Fibroblast of lung (primary cell): ENCODE results near the gene ASPHD2. TPM values are rescaled to one million over a fixed set of nuclear protein-coding genes. Genes with fewer than 3 reads are reported as not detected.
A peak's percentile ranks its signal among the peaks of the same experiment; 100 is the strongest.

Experiments used
- DNase-seq, 2 donors: peaks; one replicate each; pipeline versions ENCODE4 v3.0.0 to v3.0.0-alpha.2; 2010; ENCODE audit warnings: low read depth in 2 of 2
- H2AFZ ChIP-seq: 2 replicates; pipeline ENCODE4 v1.5.1; 2012; ENCODE audit warnings: low read length, control low read depth, inconsistent platforms
- H3K27ac ChIP-seq: 2 replicates; pipeline ENCODE4 v1.5.1; 2011; ENCODE audit warnings: low read length, control low read depth; ENCODE audit not compliant: insufficient read depth
- H3K27me3 ChIP-seq: 2 replicates; pipeline ENCODE4 v1.5.1; 2011; ENCODE audit warnings: mild to moderate bottlenecking, low read length; ENCODE audit not compliant: control insufficient read depth, insufficient read depth
- H3K36me3 ChIP-seq: 2 replicates; pipeline ENCODE4 v1.5.1; 2011; ENCODE audit warnings: low read length; ENCODE audit not compliant: control insufficient read depth, insufficient read depth
- H3K4me1 ChIP-seq: 2 replicates; pipeline ENCODE4 v1.5.1; 2011; ENCODE audit warnings: low read length; ENCODE audit not compliant: control insufficient read depth, insufficient read depth; ENCODE audit errors: extremely low read depth
- H3K4me2 ChIP-seq: 2 replicates; pipeline ENCODE4 v1.5.1; 2011; ENCODE audit warnings: low read length, control low read depth; ENCODE audit not compliant: insufficient read depth; ENCODE audit errors: extremely low read depth
- H3K4me3 ChIP-seq, 4 experiments: fragments of 200-600 bp in 1 of 4; sonication (generic) in 1 of 4; replicated peaks in 1 of 4; 2 replicates each; pipeline ENCODE4 v1.5.1; 2011 to 2016; ENCODE audit warnings: low read length in 4 of 4, low read depth in 3 of 4, mild to moderate bottlenecking in 3 of 4, control low read depth in 2 of 4, inconsistent platforms in 1 of 4, mixed read lengths in 1 of 4; ENCODE audit not compliant: insufficient read depth in 1 of 4; ENCODE audit errors: control extremely low read depth in 1 of 4
- H3K79me2 ChIP-seq: 2 replicates; pipeline ENCODE4 v1.5.1; 2012; ENCODE audit warnings: mild to moderate bottlenecking, low read length, inconsistent platforms; ENCODE audit not compliant: control insufficient read depth, insufficient read depth
- H3K9ac ChIP-seq: 2 replicates; pipeline ENCODE4 v1.5.1; 2011; ENCODE audit warnings: mild to moderate bottlenecking, low read length, control low read depth; ENCODE audit not compliant: insufficient read depth
- H3K9me3 ChIP-seq: 2 replicates; pipeline ENCODE4 v1.5.1; 2012; ENCODE audit warnings: low read depth, low read length; ENCODE audit not compliant: control insufficient read depth, insufficient read depth
- H4K20me1 ChIP-seq: 2 replicates; pipeline ENCODE4 v1.5.1; 2011; ENCODE audit warnings: low read length; ENCODE audit not compliant: control insufficient read depth, insufficient read depth; ENCODE audit errors: extremely low read depth
- CTCF ChIP-seq, 2 donors: IDR thresholded peaks in 1 of 2; conservative IDR thresholded peaks in 1 of 2; 1 replicate in 1 of 2; 2 replicates in 1 of 2; pipeline ENCODE4 v1.5.1; 2011 to 2012; ENCODE audit warnings: low read length in 2 of 2, control low read depth in 1 of 2, inconsistent platforms in 1 of 2, low read depth in 1 of 2, mild to moderate bottlenecking in 1 of 2
- EZH2 ChIP-seq: IDR thresholded peaks from 2 replicates; pipeline ENCODE4 v1.5.1; 2012; ENCODE audit warnings: low read length, control low read depth, mild to moderate bottlenecking; ENCODE audit errors: missing control alignments
- polyA plus RNA-seq, 2 donors: library from polyadenylated mRNA; depleted of rRNA in 1 of 2; stranded (reverse) in 1 of 2; unstranded in 1 of 2; fragments of >200 nt; gene quantifications; 2 replicates each; pipeline ENCODE4 v1.2.1, GENCODE V29; 2011 to 2012; ENCODE audit warnings: missing spikeins in 1 of 2
- total RNA-seq: library from RNA; depleted of rRNA; stranded (reverse); fragments of >200 nt; gene quantifications from 2 replicates; pipeline ENCODE4 v1.2.1, GENCODE V29; 2014

The ASPHD2 gene
- total and polyA plus RNA-seq, 2 donors (not counting 1 experiment from before 2014, with no cell fraction given): 0.42 to 1.7 TPM

DNA sequence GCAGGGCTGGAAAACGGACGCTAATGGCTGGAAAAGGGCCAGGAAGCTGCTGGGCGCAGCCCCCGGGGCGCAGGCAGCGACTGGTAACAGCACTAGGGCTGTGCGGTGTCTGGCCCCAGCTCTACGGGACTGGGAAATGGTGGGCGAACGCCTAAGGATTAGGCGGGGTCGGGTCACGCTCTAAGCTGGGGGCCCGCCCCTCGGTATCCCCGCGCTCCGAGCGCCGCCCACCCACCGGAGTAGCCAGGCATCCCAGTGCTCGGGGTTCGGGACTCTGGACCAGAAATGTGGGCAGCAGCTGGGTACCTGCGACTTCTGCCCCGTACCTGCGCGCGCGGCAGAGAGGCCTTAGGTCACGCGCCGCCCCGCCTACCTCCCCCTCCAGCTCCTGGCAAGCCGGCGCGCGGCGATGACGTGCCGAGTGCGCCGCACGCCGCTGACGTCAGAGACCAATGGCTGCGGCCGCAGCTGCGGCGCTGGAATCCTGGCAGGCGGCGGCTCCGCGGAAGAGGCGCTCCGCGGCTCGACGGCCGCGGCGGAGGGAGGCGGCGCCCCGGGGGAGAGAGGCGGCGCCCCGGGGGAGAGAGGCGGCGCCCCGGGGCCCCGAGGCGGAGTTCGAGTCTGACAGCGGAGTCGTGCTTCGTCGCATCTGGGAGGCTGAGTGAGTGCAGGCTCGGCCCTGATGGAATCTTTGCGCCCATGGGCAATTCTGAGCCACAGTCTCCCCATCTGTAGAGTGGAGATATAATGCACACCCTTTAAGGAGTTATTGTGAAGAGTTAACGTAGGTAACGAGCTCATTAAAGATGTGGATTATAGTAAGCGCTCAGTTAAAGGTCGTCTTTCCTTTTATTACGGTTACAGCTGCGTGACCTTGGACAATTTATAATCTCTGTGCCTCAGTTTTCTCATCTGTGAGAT, 54.6 kb downstream of the ASPHD2 start, which contains the start of the genes HPS4 and SRRD:
Gene HPS4, minus strand, starts transcription at position 345 of the 921 bp plus-strand sequence. CDS start 2,021 bp downstream, outside the sequence.
Gene SRRD, plus strand, starts transcription at position 439 of the 921 bp plus-strand sequence. Its CDS starts 14 bp downstream, at position 453.
- Histone ChIP-seq H2AFZ (peak within 1 kb of the TSS; percentile 86), H3K4me3 (peak within 1 kb of the TSS; percentile 77 to 96 (median 94)), H3K36me3 (peaks cover 3% of the 10 kb centered on the region), H3K79me2 (peaks cover 15% of the 10 kb centered on the region), H3K9ac (peak within 1 kb of the TSS; percentile 95), H3K9me3 (no peaks in the 10 kb centered on the region), H3K4me2 (peak within 1 kb of the TSS; percentile 96), H3K27me3 (no peaks in the 10 kb centered on the region), H4K20me1 (no peaks in the 10 kb centered on the region), H3K27ac (peak within 1 kb of the TSS; percentile 93), H3K4me1 (peaks cover 9% of the 10 kb centered on the region)
- TF ChIP-seq EZH2 (no peak), CTCF (conservative IDR thresholded peaks at IDR 0.05 in 1 of 2, IDR thresholded peaks at IDR 0.05 in 1 of 2; ENCODE audit: low read depth in 1 of 2, low read length in 2 of 2) (no peak)
- peak; percentile 87 for DNase-seq

- H3K27me3 ChIP-seq: no peaks in the 10 kb centered on the region
- H3K9me3 ChIP-seq: no peaks in the 10 kb centered on the region
- H3K79me2 ChIP-seq: peaks cover 15% of the 10 kb centered on the region
- H3K9ac ChIP-seq: peak overlapping the region; percentile 21
- TF ChIP-seq EZH2 (no peak), CTCF (conservative IDR thresholded peaks at IDR 0.05 in 1 of 2, IDR thresholded peaks at IDR 0.05 in 1 of 2; ENCODE audit: low read depth in 1 of 2, low read length in 2 of 2) (no peak)
- peaks cover 9% of the 10 kb centered on the region for H3K4me1 ChIP-seq
- no peaks in the 10 kb centered on the region for H4K20me1 ChIP-seq
- peak overlapping the region; percentile 96 for H3K4me2 ChIP-seq
- H3K36me3 ChIP-seq: peaks cover 4% of the 10 kb centered on the region
- H2AFZ ChIP-seq: peak overlapping the region; percentile 27
- H3K27ac ChIP-seq: peak overlapping the region; percentile 93
- H3K4me3 ChIP-seq: peak overlapping the region; percentile 77 to 96 (median 94)
- DNase-seq: peak in 1 of 2 donors; percentile 23
Measured at GRCh38 chr22:26484360-26484706, 55.3 kb downstream of the ASPHD2 start.

- H3K9me3 ChIP-seq: no peaks in the 10 kb centered on the region
- peaks cover 9% of the 10 kb centered on the region for H3K4me1 ChIP-seq
- H3K9ac ChIP-seq: peak overlapping the region; percentile 21
- H3K4me2 ChIP-seq: peak overlapping the region; percentile 96
- no peaks in the 10 kb centered on the region for H3K27me3 ChIP-seq
- peaks cover 15% of the 10 kb centered on the region for H3K79me2 ChIP-seq
- TF ChIP-seq EZH2 (no peak), CTCF (conservative IDR thresholded peaks at IDR 0.05 in 1 of 2, IDR thresholded peaks at IDR 0.05 in 1 of 2; ENCODE audit: low read depth in 1 of 2, low read length in 2 of 2) (no peak)
- H4K20me1 ChIP-seq: no peaks in the 10 kb centered on the region
- peaks cover 6% of the 10 kb centered on the region for H3K36me3 ChIP-seq
- H2AFZ ChIP-seq: no peak overlapping the region
- DNase-seq: peak in 1 of 2 donors; percentile 5
- H3K4me3 ChIP-seq: peak overlapping the region in 3 of 4 experiments; percentile 77 to 96 (median 93)
- H3K27ac ChIP-seq: peak overlapping the region; percentile 93
Measured at GRCh38 chr22:26485013-26485412, 56.0 kb downstream of the ASPHD2 start.
